NOMO-1 (cell line): Measurements from ENCODE around the gene TAOK2.
A peak's percentile ranks its signal among the peaks of the same experiment; 100 is the strongest.
"Not testable (repeated sequence)": the region's sequence is repeated elsewhere in the genome, so short reads cannot be mapped to it uniquely, and the experiment has no call there.

ENCODE experiments used
- DNase-seq, 2 experiments: peaks; one replicate each; lab custom pipeline; 2025; ENCODE audit not compliant: unreplicated experiment in 2 of 2; lab: John Stamatoyannopoulos, UW

TAOK2 gene

GRCh38 chr16:29973384-29974246 is at the start of gene TAOK2:
TSS of gene TAOK2 (plus strand) at chr16:29973868. CDS start at chr16:29977773, 3,905 bp downstream.
- DNase-seq: peak; percentile 98 to 99

GRCh38 chr16:29925105-29925756 is 48.4 kb upstream of the TAOK2 start:
- no peak for DNase-seq

- DNase-seq: peak; percentile 76 to 79
Observed at GRCh38 chr16:29925781-29926710, 47.6 kb upstream of the TAOK2 start, which contains the start of gene KCTD13. TSS of gene KCTD13 (minus strand) at chr16:29926226. CDS start at chr16:29926033, 193 bp downstream.

GRCh38 chr16:29926711-29927052 is 47.0 kb upstream of the TAOK2 start:
- no peak for DNase-seq

- DNase-seq: no peak
Observed at GRCh38 chr16:29927070-29927905, 46.4 kb upstream of the TAOK2 start.

GRCh38 chr16:29931750-29932149 is 41.9 kb upstream of the TAOK2 start:
- not testable (repeated sequence) for DNase-seq

- no peak for DNase-seq
Observed at GRCh38 chr16:29940656-29941055, 33.0 kb upstream of the TAOK2 start.

GRCh38 chr16:29943846-29944799 is 29.5 kb upstream of the TAOK2 start:
- no peak for DNase-seq

GRCh38 chr16:29947897-29948296 is 25.8 kb upstream of the TAOK2 start:
- DNase-seq: no peak

GRCh38 chr16:29950806-29951461 is 22.7 kb upstream of the TAOK2 start:
- no peak for DNase-seq

GRCh38 chr16:29951625-29952365 is 21.9 kb upstream of the TAOK2 start:
- DNase-seq: no peak

- DNase-seq: no peak
Observed at GRCh38 chr16:29958756-29959155, 14.9 kb upstream of the TAOK2 start.

- DNase-seq: no peak
Observed at GRCh38 chr16:29959293-29959692, 14.4 kb upstream of the TAOK2 start.

- DNase-seq: not testable (repeated sequence)
Observed at GRCh38 chr16:29959821-29960220, 13.8 kb upstream of the TAOK2 start.

GRCh38 chr16:29961127-29961478 is 12.6 kb upstream of the TAOK2 start:
- no peak for DNase-seq

- DNase-seq: peak; percentile 79 to 92
Observed at GRCh38 chr16:29961479-29962343, 12.0 kb upstream of the TAOK2 start, which contains the start of gene TMEM219. TSS of gene TMEM219 (plus strand) at chr16:29962079. CDS start at chr16:29963144, 1,065 bp downstream.
